Measurements from ENCODE around the gene SPTBN2. TPM values are rescaled to one million over a fixed set of nuclear protein-coding genes. Genes with fewer than 3 reads are reported as not detected.

Gene SPTBN2
- total and polyA plus RNA-seq, 9 donors: 1.4 to 26.9 (median 6.2) TPM

GRCh38 chr11:66710384-66710930 lies 18.6 kb downstream of the SPTBN2 start:
- H3K27ac ChIP-seq: no peak overlapping the region
- no peaks in the 10 kb centered on the region for H3K36me3 ChIP-seq
- TF ChIP-seq EP300 (IDR thresholded peaks at IDR 0.05) (no peak), POLR2A (IDR thresholded peaks at IDR 0.05) (no peak), CTCF (IDR thresholded peaks at IDR 0.05) (no peak)
- intact Hi-C loops (cut with DNase I): no loop called here
- no peak for DNase-seq
- WGBS, 3 donors: 58 to 68% (median 59%) methylated on average over 15 of the region's 15 CpGs
- H3K27me3 ChIP-seq: no peaks in the 10 kb centered on the region
- H3K4me1 ChIP-seq (ENCODE audit: insufficient read depth): no peaks in the 10 kb centered on the region
- H3K4me3 ChIP-seq: no peak overlapping the region
- H3K9me3 ChIP-seq: no peaks in the 10 kb centered on the region

- 86 to 89% (median 88%) methylated on average over 14 of the region's 14 CpGs for WGBS, 3 donors
- TF ChIP-seq CTCF (IDR thresholded peaks at IDR 0.05) (no peak), POLR2A (IDR thresholded peaks at IDR 0.05) (no peak), EP300 (IDR thresholded peaks at IDR 0.05) (no peak)
- Histone ChIP-seq H3K9me3 (no peaks in the 10 kb centered on the region), H3K4me1 (ENCODE audit: insufficient read depth) (no peaks in the 10 kb centered on the region), H3K36me3 (no peaks in the 10 kb centered on the region), H3K27me3 (no peaks in the 10 kb centered on the region), H3K4me3 (no peak overlapping the region), H3K27ac (no peak overlapping the region)
- DNase-seq: no peak
- intact Hi-C loops (cut with DNase I): no loop called here
Measured at GRCh38 chr11:66708701-66709100, 20.3 kb downstream of the SPTBN2 start.

- H3K27me3 ChIP-seq: no peaks in the 10 kb centered on the region
- no peaks in the 10 kb centered on the region for H3K4me1 ChIP-seq (ENCODE audit: insufficient read depth)
- no peak for DNase-seq
- no peak overlapping the region for H3K4me3 ChIP-seq
- H3K36me3 ChIP-seq: no peaks in the 10 kb centered on the region
- no peak overlapping the region for H3K27ac ChIP-seq
- intact Hi-C loops (cut with DNase I): no loop called here
- 90 to 93% (median 91%) methylated on average over 17 to 20 of the region's 20 CpGs for WGBS, 3 donors
- no peaks in the 10 kb centered on the region for H3K9me3 ChIP-seq
- TF ChIP-seq POLR2A (IDR thresholded peaks at IDR 0.05) (no peak), EP300 (IDR thresholded peaks at IDR 0.05) (no peak), CTCF (IDR thresholded peaks at IDR 0.05) (no peak)
Measured at GRCh38 chr11:66708094-66708493, 20.9 kb downstream of the SPTBN2 start.

- Histone ChIP-seq H3K4me3 (no peak overlapping the region), H3K4me1 (ENCODE audit: insufficient read depth) (no peaks in the 10 kb centered on the region), H3K9me3 (no peaks in the 10 kb centered on the region), H3K27me3 (no peaks in the 10 kb centered on the region), H3K36me3 (no peaks in the 10 kb centered on the region), H3K27ac (no peak overlapping the region)
- intact Hi-C loops (cut with DNase I): no loop called here
- DNase-seq: no peak
- WGBS, 3 donors: 92 to 96% (median 95%) methylated on average over 25 to 26 of the region's 26 CpGs
- TF ChIP-seq EP300 (IDR thresholded peaks at IDR 0.05) (no peak), CTCF (IDR thresholded peaks at IDR 0.05) (no peak), POLR2A (IDR thresholded peaks at IDR 0.05) (no peak)
Measured at GRCh38 chr11:66707486-66707885, 21.5 kb downstream of the SPTBN2 start.

Data from ovary (tissue), 9 donors.